MM.1S (cell line): ENCODE results near the gene TRIAP1.

Experiments
- CTCF ChIP-seq: fragments of 300-600 bp; sonication (generic); IDR thresholded peaks from 2 replicates; pipeline ENCODE4 v1.5.1; 2016; ENCODE audit warnings: antibody characterized with exemption, low read length, mixed read lengths
- EZH2 ChIP-seq: fragments of 300-600 bp; sonication (generic); optimal IDR thresholded peaks from 2 replicates; pipeline ENCODE3; 2017; ENCODE audit warnings: low read depth, mild to moderate bottlenecking, antibody characterized with exemption, low read length, mixed read lengths

DNA sequence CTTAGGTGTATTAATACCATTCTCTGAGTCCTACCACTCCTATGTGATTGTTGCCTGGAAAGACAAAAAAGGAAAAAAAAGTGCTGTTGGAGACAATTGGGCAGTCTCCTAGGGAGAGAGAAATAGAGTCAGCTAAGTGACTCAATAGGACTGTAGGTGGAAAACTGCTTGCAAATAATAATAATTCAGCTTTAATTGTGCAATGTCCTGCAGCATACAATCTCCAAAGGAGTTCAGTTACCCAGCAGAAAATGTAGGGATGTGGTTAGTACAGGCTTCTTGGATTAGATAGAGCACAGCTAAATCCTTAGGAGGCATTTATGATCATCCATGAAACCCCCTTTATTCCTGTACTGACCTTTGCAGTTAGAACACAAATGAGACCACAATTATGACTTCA, 26.3 kb upstream of the TRIAP1 start:
- TF ChIP-seq CTCF (no peak), EZH2 (no peak)
